Suprapubic skin (tissue), 3 donors: ENCODE data around the gene MAP2K5.

Experiments used
- POLR2A ChIP-seq, 2 donors: fragments of 450-650 bp; IDR thresholded peaks; one replicate each; pipeline ENCODE4 v1.6.1; 2017; ENCODE audit warnings: antibody characterized with exemption in 2 of 2, mild to moderate bottlenecking in 2 of 2, moderate library complexity in 2 of 2
- TF ChIP-seq, protein P1 (sequence below), 2 donors: fragments of 200-600 bp in 1 of 2; fragments of 450-650 bp in 1 of 2; sonication (generic) in 1 of 2; IDR thresholded peaks; one replicate each; pipeline ENCODE4 v1.5.1; 2016 to 2019; ENCODE audit warnings: antibody characterized with exemption in 2 of 2, mild to moderate bottlenecking in 1 of 2, moderate library complexity in 1 of 2

DNA sequence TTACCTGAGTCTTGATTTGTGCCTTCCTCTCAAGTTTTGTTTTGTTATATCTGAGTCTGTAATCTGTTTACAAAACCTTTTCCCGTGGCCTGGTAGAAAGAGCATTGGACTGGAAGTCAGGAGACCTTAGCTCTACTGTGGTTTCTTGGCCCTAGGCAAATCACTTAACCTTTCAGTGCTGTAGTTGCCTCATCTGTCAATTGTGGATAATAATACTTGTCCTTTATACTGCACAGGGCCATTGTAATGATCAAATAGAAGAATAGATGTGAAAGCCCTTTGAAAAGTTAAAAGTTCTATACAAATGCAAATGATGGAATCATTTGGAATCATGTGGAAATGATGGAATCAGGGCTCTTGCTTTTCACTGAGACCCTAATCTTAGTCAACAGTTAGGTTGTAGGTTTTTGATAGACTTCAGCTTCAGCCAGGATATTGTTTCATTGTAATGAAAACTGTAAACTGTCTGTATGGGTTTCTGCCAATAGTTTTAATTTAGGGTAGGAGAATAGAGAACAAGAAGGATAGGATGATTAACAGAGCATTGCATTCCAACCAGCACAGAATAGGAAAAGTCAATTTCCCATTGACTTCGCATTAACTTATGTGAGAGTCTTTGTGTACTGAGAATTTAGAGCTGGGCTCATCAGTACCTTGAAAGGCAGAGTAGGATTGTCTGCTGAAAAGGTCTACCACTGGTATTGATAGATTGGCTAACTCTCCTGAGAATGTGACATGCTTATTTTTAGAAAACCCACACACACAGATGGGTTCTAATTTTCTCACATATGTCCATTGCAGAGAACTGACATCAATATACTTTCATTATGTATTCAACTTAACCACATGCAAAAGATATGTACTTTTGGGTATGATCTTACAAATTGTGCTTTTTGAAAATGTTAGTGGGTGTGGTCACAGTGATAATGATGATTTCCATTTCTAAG, 21.8 kb downstream of the MAP2K5 start:
- TF ChIP-seq, protein P1, sequence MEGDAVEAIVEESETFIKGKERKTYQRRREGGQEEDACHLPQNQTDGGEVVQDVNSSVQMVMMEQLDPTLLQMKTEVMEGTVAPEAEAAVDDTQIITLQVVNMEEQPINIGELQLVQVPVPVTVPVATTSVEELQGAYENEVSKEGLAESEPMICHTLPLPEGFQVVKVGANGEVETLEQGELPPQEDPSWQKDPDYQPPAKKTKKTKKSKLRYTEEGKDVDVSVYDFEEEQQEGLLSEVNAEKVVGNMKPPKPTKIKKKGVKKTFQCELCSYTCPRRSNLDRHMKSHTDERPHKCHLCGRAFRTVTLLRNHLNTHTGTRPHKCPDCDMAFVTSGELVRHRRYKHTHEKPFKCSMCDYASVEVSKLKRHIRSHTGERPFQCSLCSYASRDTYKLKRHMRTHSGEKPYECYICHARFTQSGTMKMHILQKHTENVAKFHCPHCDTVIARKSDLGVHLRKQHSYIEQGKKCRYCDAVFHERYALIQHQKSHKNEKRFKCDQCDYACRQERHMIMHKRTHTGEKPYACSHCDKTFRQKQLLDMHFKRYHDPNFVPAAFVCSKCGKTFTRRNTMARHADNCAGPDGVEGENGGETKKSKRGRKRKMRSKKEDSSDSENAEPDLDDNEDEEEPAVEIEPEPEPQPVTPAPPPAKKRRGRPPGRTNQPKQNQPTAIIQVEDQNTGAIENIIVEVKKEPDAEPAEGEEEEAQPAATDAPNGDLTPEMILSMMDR (IDR thresholded peaks at IDR 0.05): no peak
- TF ChIP-seq POLR2A (IDR thresholded peaks at IDR 0.05): no peak
